ENCODE measurements around the gene SBF1.

DNA sequence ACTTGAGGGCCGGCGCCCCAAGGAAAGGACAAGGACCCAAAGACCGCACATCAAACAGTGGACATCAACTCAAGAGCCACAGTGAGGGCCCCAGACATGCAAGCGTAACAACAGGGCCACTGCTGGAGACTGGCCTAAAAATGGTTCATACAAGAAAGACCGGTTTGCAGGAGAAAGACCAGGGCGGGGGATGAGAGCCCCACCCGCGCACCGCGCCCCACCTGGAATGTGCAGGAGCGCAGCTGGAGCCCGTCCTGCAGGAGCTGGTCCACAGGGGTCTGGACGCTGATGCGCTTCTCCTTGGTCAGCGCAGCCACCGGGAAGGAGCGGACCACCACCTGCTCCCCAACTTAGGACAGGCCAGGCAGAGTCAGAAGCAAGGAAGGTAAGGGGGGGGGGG lies 13.9 kb downstream of the SBF1 start:
- TF ChIP-seq, protein P1, sequence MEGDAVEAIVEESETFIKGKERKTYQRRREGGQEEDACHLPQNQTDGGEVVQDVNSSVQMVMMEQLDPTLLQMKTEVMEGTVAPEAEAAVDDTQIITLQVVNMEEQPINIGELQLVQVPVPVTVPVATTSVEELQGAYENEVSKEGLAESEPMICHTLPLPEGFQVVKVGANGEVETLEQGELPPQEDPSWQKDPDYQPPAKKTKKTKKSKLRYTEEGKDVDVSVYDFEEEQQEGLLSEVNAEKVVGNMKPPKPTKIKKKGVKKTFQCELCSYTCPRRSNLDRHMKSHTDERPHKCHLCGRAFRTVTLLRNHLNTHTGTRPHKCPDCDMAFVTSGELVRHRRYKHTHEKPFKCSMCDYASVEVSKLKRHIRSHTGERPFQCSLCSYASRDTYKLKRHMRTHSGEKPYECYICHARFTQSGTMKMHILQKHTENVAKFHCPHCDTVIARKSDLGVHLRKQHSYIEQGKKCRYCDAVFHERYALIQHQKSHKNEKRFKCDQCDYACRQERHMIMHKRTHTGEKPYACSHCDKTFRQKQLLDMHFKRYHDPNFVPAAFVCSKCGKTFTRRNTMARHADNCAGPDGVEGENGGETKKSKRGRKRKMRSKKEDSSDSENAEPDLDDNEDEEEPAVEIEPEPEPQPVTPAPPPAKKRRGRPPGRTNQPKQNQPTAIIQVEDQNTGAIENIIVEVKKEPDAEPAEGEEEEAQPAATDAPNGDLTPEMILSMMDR (conservative IDR thresholded peaks at IDR 0.05) = no peak
- TF ChIP-seq ZFX (IDR thresholded peaks at IDR 0.05) = no peak

All from C4-2B (cell line).